CD4-positive, alpha-beta T cell treated with Interleukin-17A for 1 hour (primary cell): ENCODE results near the gene CLEC4A.
"Not testable (repeated sequence)": the region's sequence is repeated elsewhere in the genome, so short reads cannot be mapped to it uniquely, and the experiment has no call there.

Experiments
- DNase-seq: peaks from one replicate; pipeline ENCODE4 v3.0.0-alpha.2; 2020

CLEC4A gene

GRCh38 chr12:8134398-8134930, 11.0 kb downstream of the CLEC4A start:
- not testable (repeated sequence) for DNase-seq

- DNase-seq, result not testable (repeated sequence)
Observed at GRCh38 chr12:8141647-8142046, 18.2 kb downstream of the CLEC4A start.

GRCh38 chr12:8143261-8143660, 19.8 kb downstream of the CLEC4A start:
- no peak for DNase-seq

GRCh38 chr12:8145754-8146441, 22.5 kb downstream of the CLEC4A start:
- no peak for DNase-seq

GRCh38 chr12:8146442-8146771, 23.0 kb downstream of the CLEC4A start:
- no peak for DNase-seq

GRCh38 chr12:8154526-8154925, 31.1 kb downstream of the CLEC4A start:
- peak; percentile 10 for DNase-seq

GRCh38 chr12:8156416-8156815, 33.0 kb downstream of the CLEC4A start:
- DNase-seq, result no peak

GRCh38 chr12:8156845-8157244, 33.4 kb downstream of the CLEC4A start, which contains the start of gene ZNF705A:
Gene ZNF705A (plus strand): TSS chr12:8157015. CDS start chr12:8172626, 15,611 bp downstream.
- peak; percentile 8 for DNase-seq

GRCh38 chr12:8157484-8158198, 34.2 kb downstream of the CLEC4A start:
- DNase-seq, result no peak

GRCh38 chr12:8172911-8173310, 49.5 kb downstream of the CLEC4A start:
- DNase-seq, result not testable (repeated sequence)

GRCh38 chr12:8179989-8180585, 56.7 kb downstream of the CLEC4A start:
- peak; percentile 89 for DNase-seq

GRCh38 chr12:8181271-8181670, 57.9 kb downstream of the CLEC4A start:
- DNase-seq, result not testable (repeated sequence)

- DNase-seq, result not testable (repeated sequence)
Observed at GRCh38 chr12:8182923-8183322, 59.5 kb downstream of the CLEC4A start.

- DNase-seq, result not testable (repeated sequence)
Observed at GRCh38 chr12:8183346-8183745, 59.9 kb downstream of the CLEC4A start.

- not testable (repeated sequence) for DNase-seq
Observed at GRCh38 chr12:8184206-8184605, 60.8 kb downstream of the CLEC4A start.

- not testable (repeated sequence) for DNase-seq
Observed at GRCh38 chr12:8188088-8188487, 64.7 kb downstream of the CLEC4A start.
